Mesenchymal stem cell (in vitro differentiated cells and primary cell): ENCODE results near the gene ITGA1.

ENCODE experiments used
- DNase-seq: peaks from one replicate; pipeline ENCODE4 v3.0.0-alpha.2; 2013
- H2AFZ ChIP-seq: one replicate; pipeline ENCODE4 v1.6.1; 2013; ENCODE audit warnings: low read depth, mild to moderate bottlenecking, control low read depth, inconsistent platforms, low read length, moderate library complexity
- H2AK5ac ChIP-seq: 2 replicates; pipeline ENCODE4 v1.6.1; 2013; ENCODE audit warnings: low read length, moderate library complexity, mild to moderate bottlenecking, inconsistent platforms; ENCODE audit not compliant: severe bottlenecking
- H2BK120ac ChIP-seq: one replicate; pipeline ENCODE4 v1.6.1; 2013; ENCODE audit warnings: low read depth, mild to moderate bottlenecking, inconsistent platforms, low read length, moderate library complexity
- H2BK12ac ChIP-seq, 2 experiments: one replicate each; pipeline ENCODE4 v1.6.1; 2013; ENCODE audit warnings: inconsistent platforms in 2 of 2, low read length in 2 of 2, mild to moderate bottlenecking in 2 of 2, moderate library complexity in 2 of 2, control low read depth in 1 of 2
- H2BK15ac ChIP-seq: one replicate; pipeline ENCODE4 v1.6.1; 2013; ENCODE audit warnings: mild to moderate bottlenecking, low read depth, inconsistent platforms; ENCODE audit not compliant: poor library complexity, severe bottlenecking
- H2BK5ac ChIP-seq: 2 replicates; pipeline ENCODE4 v1.6.1; 2013; ENCODE audit warnings: low read depth, mild to moderate bottlenecking, low read length, control low read depth, inconsistent platforms; ENCODE audit not compliant: poor library complexity, severe bottlenecking
- H3K14ac ChIP-seq, 2 experiments: one replicate each; pipeline ENCODE4 v1.6.1; 2013; ENCODE audit warnings: inconsistent platforms in 2 of 2, low read length in 2 of 2, control low read depth in 1 of 2, mild to moderate bottlenecking in 1 of 2, moderate library complexity in 1 of 2
- H3K18ac ChIP-seq, 2 experiments: one replicate each; pipeline ENCODE4 v1.6.1; 2013; ENCODE audit warnings: inconsistent platforms in 2 of 2, low read length in 2 of 2, control low read depth in 1 of 2, low read depth in 1 of 2, mild to moderate bottlenecking in 1 of 2
- H3K23ac ChIP-seq, 2 experiments: one replicate each; pipeline ENCODE4 v1.6.1; 2013; ENCODE audit warnings: inconsistent platforms in 2 of 2, low read length in 2 of 2, mild to moderate bottlenecking in 2 of 2, moderate library complexity in 2 of 2, control low read depth in 1 of 2
- H3K27ac ChIP-seq: 2 replicates; pipeline ENCODE4 v1.5.1; 2013; ENCODE audit warnings: mild to moderate bottlenecking, moderate library complexity, low read length, control low read depth, inconsistent platforms; ENCODE audit not compliant: poor library complexity, severe bottlenecking
- H3K27me3 ChIP-seq, 2 experiments: 2 replicates each; pipeline versions ENCODE4 v1.6.1 to v1.7.0; 2013; ENCODE audit warnings: low read length in 2 of 2, mild to moderate bottlenecking in 2 of 2, moderate library complexity in 2 of 2, control low read depth in 1 of 2, inconsistent platforms in 1 of 2; ENCODE audit not compliant: control insufficient read depth in 1 of 2, insufficient read depth in 1 of 2
- H3K36me3 ChIP-seq, 2 experiments: 2 replicates each; pipeline versions ENCODE4 v1.6.1 to v1.7.0; 2013; ENCODE audit warnings: low read length in 2 of 2, control low read depth in 1 of 2, inconsistent platforms in 1 of 2, low read depth in 1 of 2, mild to moderate bottlenecking in 1 of 2; ENCODE audit not compliant: insufficient read depth in 2 of 2, control insufficient read depth in 1 of 2
- H3K4ac ChIP-seq, 2 experiments: one replicate each; pipeline ENCODE4 v1.6.1; 2013; ENCODE audit warnings: inconsistent platforms in 2 of 2, low read length in 2 of 2, mild to moderate bottlenecking in 2 of 2, moderate library complexity in 2 of 2, control low read depth in 1 of 2, low read depth in 1 of 2
- H3K4me1 ChIP-seq: 2 replicates; pipeline ENCODE4 v1.6.1; 2013; ENCODE audit warnings: low read depth, low read length, control low read depth; ENCODE audit not compliant: control insufficient read depth, insufficient read depth
- H3K4me2 ChIP-seq: 2 replicates; pipeline ENCODE4 v1.6.1; 2013; ENCODE audit warnings: low read length, mild to moderate bottlenecking, inconsistent platforms; ENCODE audit not compliant: poor library complexity, severe bottlenecking
- H3K4me3 ChIP-seq, 2 experiments: 2 replicates each; pipeline versions ENCODE4 v1.5.1 to v1.7.0; 2013; ENCODE audit warnings: low read length in 2 of 2, mild to moderate bottlenecking in 2 of 2, control low read depth in 1 of 2, low read depth in 1 of 2; ENCODE audit not compliant: insufficient read depth in 1 of 2
- H3K79me1 ChIP-seq: replicated peaks from 2 replicates; pipeline ENCODE4 v1.6.1; 2013; ENCODE audit warnings: mild to moderate bottlenecking, control low read depth, low read length, inconsistent platforms; ENCODE audit not compliant: poor library complexity, severe bottlenecking
- H3K9ac ChIP-seq: 2 replicates; pipeline ENCODE4 v1.7.0; 2013; ENCODE audit warnings: mild to moderate bottlenecking, low read length, moderate library complexity
- H3K9me3 ChIP-seq: 2 replicates; pipeline ENCODE4 v1.7.0; 2013; ENCODE audit warnings: mild to moderate bottlenecking, low read length; ENCODE audit not compliant: control insufficient read depth
- H4K8ac ChIP-seq: one replicate; pipeline ENCODE4 v1.6.1; 2013; ENCODE audit warnings: inconsistent platforms, mild to moderate bottlenecking, low read length, moderate library complexity
- H4K91ac ChIP-seq: one replicate; pipeline ENCODE4 v1.6.1; 2013; ENCODE audit warnings: mild to moderate bottlenecking, low read length, inconsistent platforms
- WGBS: methylation state at CpG from one replicate; pipeline ENCODE4 v1.1.7; 2013; ENCODE audit warnings: mixed read lengths; 5-methylcytosine and 5-hydroxymethylcytosine counted together

ITGA1 gene

GRCh38 chr5:52783226-52783959 is 4.3 kb upstream of the ITGA1 start:
- WGBS, result 0% methylated on average over 1 of the region's 2 CpGs

DNA sequence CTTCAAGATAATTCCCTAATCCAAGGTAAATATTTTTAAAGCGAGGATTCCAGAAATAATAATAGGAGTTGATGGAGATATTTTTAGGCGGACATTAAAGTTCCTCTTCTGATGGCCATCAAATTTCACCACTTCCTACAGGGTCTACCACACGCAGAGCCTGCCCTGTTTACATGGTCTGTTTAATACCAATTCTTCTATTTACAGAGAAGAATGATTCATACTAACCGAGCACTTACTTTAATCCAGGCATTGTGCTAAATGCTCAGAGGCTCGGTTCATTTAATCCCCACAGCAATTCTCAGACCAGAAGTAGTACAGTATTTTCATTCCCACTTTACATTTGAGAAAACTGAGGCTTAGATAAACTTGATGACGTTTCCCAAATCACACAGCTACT is 3.0 kb upstream of the ITGA1 start:
- Histone ChIP-seq H3K79me1 (no peaks in the 10 kb centered on the region), H4K91ac (no peak overlapping the region), H3K4me1 (peaks cover 3% of the 10 kb centered on the region), H4K8ac (no peak overlapping the region), H3K18ac (no peak overlapping the region), H3K14ac (no peak overlapping the region), H3K4me3 (no peak overlapping the region), H2BK15ac (no peak overlapping the region), H2AK5ac (no peak overlapping the region), H3K36me3 (no peaks in the 10 kb centered on the region), H2BK120ac (no peak overlapping the region), H2AFZ (no peak overlapping the region), H3K27ac (no peak overlapping the region), H3K9me3 (no peaks in the 10 kb centered on the region), H3K27me3 (no peaks in the 10 kb centered on the region), H3K4ac (no peak overlapping the region), H2BK12ac (no peak overlapping the region), H3K4me2 (no peak overlapping the region), H3K9ac (no peak overlapping the region), H3K23ac (no peak overlapping the region), H2BK5ac (no peak overlapping the region)
- DNase-seq, result peak; percentile 64
- WGBS, result 12% methylated on average over 3 of the region's 6 CpGs

More at GRCh38 chr5:52783226-52783959, 4.3 kb upstream of the ITGA1 start:
- Histone ChIP-seq H3K4me3 (no peak overlapping the region), H2BK5ac (no peak overlapping the region), H3K9me3 (no peaks in the 10 kb centered on the region), H3K23ac (no peak overlapping the region), H3K4ac (no peak overlapping the region), H3K9ac (peak overlapping the region; percentile 16), H2BK15ac (no peak overlapping the region), H3K14ac (no peak overlapping the region), H3K36me3 (no peaks in the 10 kb centered on the region), H2BK120ac (no peak overlapping the region), H3K27ac (no peak overlapping the region), H2AFZ (no peak overlapping the region), H3K4me1 (peaks cover 3% of the 10 kb centered on the region), H3K27me3 (no peaks in the 10 kb centered on the region), H4K91ac (no peak overlapping the region), H2BK12ac (peak overlapping the region in 1 of 2 experiments; percentile 90), H2AK5ac (no peak overlapping the region), H4K8ac (no peak overlapping the region), H3K79me1 (no peaks in the 10 kb centered on the region), H3K4me2 (no peak overlapping the region), H3K18ac (peak overlapping the region in 1 of 2 experiments; percentile 84)
- no peak for DNase-seq

DNA sequence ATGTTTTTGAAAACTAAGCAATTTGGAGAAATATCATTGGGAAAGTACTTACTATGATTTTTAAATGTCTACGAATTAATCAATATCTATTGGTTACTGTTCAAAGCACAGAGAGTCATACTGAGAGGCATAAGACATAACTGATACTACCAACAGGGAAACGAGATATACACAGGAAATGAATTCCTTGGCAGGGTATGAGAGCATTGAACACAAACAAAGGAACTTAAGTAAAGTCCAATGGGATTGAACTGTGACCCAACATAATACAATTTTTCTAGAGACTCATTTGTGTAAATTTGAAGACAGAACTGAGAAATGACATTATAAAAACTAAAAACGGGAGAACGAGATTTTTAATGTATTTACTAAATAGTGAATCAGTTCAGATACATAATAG is 1.3 kb upstream of the ITGA1 start:
- peaks cover 7% of the 10 kb centered on the region for H3K79me1 ChIP-seq
- no peak overlapping the region for H2BK12ac ChIP-seq
- H3K4me2 ChIP-seq, result no peak overlapping the region
- H3K4ac ChIP-seq, result no peak overlapping the region
- H2BK15ac ChIP-seq, result no peak overlapping the region
- H3K4me1 ChIP-seq, result peaks cover 3% of the 10 kb centered on the region
- no peak overlapping the region for H3K27ac ChIP-seq
- H3K36me3 ChIP-seq, result no peaks in the 10 kb centered on the region
- no peak overlapping the region for H2AK5ac ChIP-seq
- no peaks in the 10 kb centered on the region for H3K9me3 ChIP-seq
- H4K8ac ChIP-seq, result no peak overlapping the region
- no peak overlapping the region for H4K91ac ChIP-seq
- no peak for DNase-seq
- no CpG with 5 or more reads among the region's 4 CpGs for WGBS
- no peak overlapping the region for H3K9ac ChIP-seq
- no peak overlapping the region for H3K4me3 ChIP-seq
- no peak overlapping the region for H3K23ac ChIP-seq
- no peak overlapping the region for H2AFZ ChIP-seq
- no peaks in the 10 kb centered on the region for H3K27me3 ChIP-seq
- no peak overlapping the region for H2BK120ac ChIP-seq
- no peak overlapping the region for H3K14ac ChIP-seq
- H2BK5ac ChIP-seq, result no peak overlapping the region
- no peak overlapping the region for H3K18ac ChIP-seq

DNA sequence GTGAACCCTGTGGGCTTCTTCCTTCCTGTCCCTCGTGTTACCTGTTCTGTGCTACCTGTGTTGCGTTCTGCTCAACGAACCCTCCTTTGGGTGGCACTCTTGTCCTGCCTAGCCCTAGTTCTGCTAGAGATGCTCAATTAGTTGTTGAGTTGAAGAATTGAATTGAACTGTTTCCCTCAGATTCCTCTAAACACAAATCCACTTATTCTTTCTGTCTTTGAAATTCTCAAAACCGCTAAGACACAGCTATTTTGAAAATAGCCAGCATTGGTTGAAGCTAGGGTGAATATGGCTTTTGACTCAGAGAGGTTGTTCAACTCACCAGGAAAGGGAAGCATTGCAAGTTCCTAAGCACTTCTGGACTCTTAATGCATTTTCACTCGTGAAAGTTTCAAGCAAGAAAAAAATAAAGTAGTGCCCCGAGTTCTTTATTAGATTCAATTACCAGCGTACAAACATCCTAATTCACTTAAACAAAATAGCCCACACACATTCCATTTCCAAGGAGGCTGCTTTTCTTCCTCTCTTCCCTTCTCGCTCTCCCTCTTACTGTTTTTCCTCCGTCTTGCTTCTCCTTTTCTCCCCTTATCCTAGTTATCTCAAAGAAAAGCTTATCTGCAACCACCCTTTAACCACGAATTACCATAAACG is 642 bp upstream of the ITGA1 start:
- peak overlapping the region; percentile 84 for H3K9ac ChIP-seq
- no peak overlapping the region for H4K91ac ChIP-seq
- no peak overlapping the region for H2BK15ac ChIP-seq
- no peak overlapping the region for H2BK5ac ChIP-seq
- H2BK120ac ChIP-seq, result peak overlapping the region; percentile 80
- peaks cover 3% of the 10 kb centered on the region for H3K4me1 ChIP-seq
- H3K23ac ChIP-seq, result no peak overlapping the region
- peak overlapping the region; percentile 64 to 98 for H3K4ac ChIP-seq
- H2BK12ac ChIP-seq, result peak overlapping the region; percentile 71 to 84
- no peak overlapping the region for H2AK5ac ChIP-seq
- peak overlapping the region; percentile 66 to 77 for H3K18ac ChIP-seq
- no peaks in the 10 kb centered on the region for H3K27me3 ChIP-seq
- H3K27ac ChIP-seq, result peak overlapping the region; percentile 18
- H3K36me3 ChIP-seq, result no peaks in the 10 kb centered on the region
- DNase-seq, result peak; percentile 69
- WGBS, result 4% methylated on average over 8 of the region's 11 CpGs
- peak overlapping the region; percentile 90 for H3K4me2 ChIP-seq
- no peaks in the 10 kb centered on the region for H3K9me3 ChIP-seq
- no peak overlapping the region for H2AFZ ChIP-seq
- no peak overlapping the region for H4K8ac ChIP-seq
- peak overlapping the region in 1 of 2 experiments; percentile 7 for H3K14ac ChIP-seq
- H3K79me1 ChIP-seq, result peaks cover 7% of the 10 kb centered on the region
- H3K4me3 ChIP-seq, result peak overlapping the region in 1 of 2 experiments; percentile 93
